HG03354 (cell line): ENCODE results near the gene QRFP.
"Not testable (repeated sequence)": the region's sequence is repeated elsewhere in the genome, so short reads cannot be mapped to it uniquely, and the experiment has no call there.

Source experiments
- ATAC-seq: cut with Tn5 transposase; IDR thresholded peaks from one replicate; pipeline ENCODE4 v1.9.1; 2021; ENCODE audit warnings: mild to moderate bottlenecking; ENCODE audit not compliant: unreplicated experiment, poor library complexity, severe bottlenecking

QRFP gene

DNA sequence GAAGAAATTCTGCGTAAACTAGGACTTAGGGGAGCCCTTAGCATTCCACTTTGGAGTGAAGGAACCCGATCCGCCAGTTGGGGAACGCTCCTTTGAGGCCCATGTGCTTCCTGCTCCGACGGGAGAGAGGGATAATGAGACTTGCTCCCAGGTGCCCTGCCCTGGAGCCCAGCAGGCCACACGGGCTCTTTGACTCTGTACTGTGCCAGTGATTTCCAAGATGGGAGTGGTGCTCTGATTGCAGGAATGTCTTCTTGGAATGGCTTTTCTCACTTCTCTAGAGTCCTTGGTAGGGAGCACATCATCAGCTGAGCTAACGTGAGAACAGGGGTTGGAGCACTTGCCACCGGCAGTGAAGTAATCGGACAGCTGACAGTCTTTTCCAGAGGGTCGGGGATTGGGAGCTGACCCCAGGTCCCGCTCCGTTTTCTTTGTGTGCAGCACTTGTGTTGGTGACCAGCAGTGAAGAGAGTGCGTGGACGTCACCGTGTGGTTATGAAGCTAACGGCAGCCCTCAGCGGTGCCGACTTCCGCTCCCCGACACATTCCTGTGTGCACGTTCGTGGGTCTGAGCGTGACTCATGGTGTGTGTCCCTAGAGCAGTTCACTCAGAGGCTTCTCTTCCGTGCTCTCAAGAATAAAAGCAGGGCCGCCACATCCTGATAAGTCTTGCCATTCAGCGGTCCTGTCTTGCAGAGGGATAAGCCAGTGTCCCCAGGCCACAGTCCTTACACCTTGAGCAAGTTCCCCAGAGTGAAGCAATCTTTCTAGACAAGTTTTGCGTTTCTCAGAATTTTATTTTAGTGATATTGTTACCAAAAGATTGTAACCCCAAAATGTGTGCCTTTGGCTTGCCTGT lies 35.9 kb downstream of the QRFP start:
- ATAC-seq: no peak

DNA sequence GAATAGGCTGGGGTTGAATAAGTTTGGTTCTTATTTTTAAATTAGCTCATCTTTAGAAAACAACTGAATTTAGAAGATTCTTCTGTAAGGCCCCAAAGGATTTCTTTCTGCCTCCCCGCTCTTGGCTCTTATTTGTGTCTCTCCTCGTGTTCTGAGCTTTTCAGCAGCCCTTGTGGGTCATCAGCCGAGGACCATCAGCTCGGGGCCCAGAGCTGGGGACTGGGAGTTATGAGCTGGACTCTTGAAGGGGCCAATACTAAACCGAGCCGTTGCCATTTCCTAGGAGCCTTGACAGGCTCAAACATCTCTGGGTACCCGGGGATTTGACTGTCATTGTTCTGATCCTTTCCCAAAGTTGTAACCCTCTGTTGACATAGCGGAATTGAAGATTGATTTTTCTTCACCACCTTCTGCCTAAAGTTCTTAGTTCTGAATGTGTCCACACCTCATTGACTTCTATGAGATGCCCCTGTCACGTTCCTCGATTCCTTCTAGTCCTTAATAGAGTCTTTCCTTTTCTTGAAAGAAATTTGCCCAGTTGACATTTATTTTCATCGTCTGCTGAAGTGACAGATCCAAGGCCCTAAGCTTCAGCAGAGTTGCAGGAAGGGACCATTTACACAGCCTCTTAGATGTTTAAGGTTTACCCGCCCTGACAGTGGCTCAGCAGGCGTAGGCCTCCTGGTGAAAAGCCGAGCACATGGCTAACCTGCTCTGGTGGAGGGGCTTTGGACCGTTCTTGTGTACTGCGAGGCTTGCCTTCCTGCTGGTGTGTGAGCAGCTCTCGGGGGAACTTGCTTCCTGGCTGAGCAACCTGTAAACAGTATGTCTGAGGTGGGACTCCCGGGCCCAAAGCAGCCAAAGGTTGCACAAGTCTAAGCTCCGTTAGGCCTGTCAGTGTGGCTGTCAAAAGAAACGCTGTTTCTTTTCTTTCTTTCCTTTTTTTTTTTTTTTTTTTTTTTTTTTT lies 37.6 kb downstream of the QRFP start:
- ATAC-seq: no peak

DNA sequence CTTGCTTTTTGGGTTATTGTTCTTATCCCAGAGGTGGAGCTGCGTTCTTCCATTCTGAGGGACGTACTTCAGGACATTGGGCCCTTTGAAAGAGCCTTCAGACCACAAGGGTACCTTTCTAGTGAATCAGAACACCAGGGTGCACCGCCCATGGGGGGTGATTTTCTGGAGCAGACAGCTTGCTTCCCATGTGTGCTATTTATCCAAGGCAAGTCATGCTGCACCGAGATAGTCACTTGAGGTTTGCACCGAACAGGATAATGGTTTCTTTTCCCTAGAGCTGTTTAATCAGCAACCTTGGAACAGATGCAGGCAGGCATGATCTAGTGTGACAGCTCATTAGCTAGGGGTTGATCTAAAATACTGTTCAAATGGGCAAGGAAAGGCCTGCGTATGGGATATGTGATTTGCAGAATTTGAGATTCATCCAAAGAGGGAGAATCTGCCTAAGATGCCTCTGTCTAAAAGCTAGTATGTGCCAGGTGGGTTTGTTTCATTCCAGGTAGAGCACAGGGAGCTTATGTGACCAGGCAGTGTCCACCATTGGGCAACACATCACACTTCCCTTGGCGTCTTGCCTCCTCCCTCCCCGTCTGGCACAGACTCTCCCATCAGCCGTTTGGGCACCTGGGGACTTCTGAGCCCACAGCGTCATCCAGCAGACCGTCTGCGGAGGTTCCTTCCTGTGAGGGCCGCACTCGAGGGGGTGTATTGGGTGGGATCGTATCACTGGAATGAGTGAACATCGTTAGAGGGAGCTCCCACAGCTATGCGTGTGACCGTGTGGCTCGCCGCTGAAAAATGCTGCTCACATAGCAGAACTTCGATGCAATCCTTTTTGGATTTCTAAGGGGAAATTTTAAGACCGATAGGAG lies 38.5 kb downstream of the QRFP start:
- ATAC-seq: no peak

DNA sequence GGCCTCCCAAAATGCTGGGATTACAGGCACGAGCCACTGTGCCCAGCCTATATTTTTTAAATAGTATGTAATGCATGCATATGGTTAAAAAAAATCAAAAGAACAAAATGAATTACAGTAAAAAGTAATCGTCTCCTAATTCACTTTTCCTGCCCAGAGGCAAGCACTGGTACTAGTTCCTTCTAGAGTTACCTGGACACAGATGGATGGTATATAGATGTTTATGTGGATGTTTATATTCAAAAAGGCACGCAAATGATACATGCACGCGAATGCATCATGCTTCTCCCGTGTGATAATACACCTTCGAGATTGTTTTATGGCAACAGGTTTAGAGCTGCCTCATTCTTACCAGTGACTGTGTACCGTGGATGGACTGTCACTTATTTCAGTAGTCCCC lies 40.1 kb downstream of the QRFP start:
- no peak for ATAC-seq

DNA sequence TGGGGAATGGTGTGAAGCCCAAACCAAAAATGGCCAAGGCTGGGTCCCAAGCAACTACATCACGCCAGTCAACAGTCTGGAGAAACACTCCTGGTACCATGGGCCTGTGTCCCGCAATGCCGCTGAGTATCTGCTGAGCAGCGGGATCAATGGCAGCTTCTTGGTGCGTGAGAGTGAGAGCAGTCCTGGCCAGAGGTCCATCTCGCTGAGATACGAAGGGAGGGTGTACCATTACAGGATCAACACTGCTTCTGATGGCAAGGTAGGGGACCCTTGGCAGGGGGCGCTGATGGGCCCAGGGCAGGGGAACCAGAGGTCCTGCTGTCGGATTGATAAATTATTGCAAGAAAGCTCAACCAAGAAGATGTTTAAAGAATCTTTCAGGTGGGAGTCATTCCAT lies 41.8 kb downstream of the QRFP start:
- no peak for ATAC-seq

DNA sequence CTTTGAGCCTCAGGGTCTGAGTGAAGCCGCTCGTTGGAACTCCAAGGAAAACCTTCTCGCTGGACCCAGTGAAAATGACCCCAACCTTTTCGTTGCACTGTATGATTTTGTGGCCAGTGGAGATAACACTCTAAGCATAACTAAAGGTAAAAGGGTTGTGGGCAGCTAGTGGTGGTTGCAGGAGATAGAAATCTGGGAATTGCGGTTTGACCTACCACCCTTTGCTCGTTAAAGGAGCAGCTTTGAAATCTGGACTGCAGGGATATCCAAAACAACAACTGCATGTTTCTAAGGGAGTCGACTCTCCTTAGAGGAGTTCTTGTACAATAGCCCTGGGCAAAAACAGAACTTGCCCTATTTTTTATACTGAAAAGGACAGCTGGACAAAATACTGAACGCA lies 42.5 kb downstream of the QRFP start:
- ATAC-seq: no peak

DNA sequence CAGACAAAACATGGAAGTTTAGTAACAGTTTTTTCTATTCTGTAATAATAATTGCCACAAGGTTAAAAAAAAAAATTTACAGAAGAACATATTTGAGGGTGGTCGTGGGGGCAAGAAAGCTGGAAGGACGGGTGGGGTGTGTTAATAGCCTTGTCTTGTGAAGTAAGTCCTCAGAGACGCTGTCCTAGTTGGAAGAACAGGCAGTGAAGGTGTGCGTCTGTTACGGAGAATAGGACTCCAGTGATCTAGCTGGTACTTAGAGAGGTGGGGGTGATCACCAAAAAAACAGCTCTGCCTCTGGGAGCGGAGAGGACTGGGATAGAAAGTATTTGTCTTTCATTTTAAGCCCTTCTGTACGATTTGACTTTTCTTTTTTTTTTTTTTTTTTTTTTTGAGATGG lies 43.8 kb downstream of the QRFP start:
- no peak for ATAC-seq

DNA sequence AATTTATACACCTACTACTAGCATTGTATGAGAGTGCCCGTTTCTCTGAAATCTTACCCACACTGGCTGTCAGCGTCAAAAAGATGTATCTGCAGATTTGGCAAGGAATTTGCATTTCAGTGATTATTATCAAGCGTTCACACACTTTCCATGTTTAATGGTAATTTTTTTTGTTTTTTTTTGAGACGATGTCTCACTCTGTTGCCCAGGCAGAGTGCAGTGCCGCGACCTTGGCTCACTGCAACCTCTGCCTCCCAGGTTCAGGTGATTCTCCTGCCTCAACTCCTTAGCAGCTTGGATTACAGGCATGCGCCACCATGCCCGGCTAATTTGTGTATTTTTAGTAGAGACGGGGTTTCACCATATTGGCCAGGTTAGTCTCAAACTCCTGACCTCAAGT lies 47.3 kb downstream of the QRFP start:
- no peak for ATAC-seq

DNA sequence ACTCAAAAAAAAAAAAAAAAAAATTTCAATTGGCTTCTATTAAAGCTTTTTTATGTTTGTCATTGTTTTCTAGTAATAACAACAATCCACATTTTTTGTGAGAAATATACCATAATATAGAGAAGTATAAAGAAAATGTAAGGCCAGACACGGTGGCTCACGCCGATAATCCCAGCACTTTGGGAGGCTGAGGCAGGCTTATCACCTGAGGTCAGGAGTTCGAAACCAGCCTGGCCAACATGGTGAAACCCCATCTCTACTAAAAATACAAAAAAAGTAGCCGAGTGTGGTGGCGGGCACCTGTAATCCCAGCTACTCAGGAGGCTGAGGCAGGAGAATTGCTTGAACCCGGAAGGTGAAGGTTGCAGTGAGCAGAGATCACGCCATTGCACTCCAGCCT lies 48.1 kb downstream of the QRFP start:
- not testable (repeated sequence) for ATAC-seq

DNA sequence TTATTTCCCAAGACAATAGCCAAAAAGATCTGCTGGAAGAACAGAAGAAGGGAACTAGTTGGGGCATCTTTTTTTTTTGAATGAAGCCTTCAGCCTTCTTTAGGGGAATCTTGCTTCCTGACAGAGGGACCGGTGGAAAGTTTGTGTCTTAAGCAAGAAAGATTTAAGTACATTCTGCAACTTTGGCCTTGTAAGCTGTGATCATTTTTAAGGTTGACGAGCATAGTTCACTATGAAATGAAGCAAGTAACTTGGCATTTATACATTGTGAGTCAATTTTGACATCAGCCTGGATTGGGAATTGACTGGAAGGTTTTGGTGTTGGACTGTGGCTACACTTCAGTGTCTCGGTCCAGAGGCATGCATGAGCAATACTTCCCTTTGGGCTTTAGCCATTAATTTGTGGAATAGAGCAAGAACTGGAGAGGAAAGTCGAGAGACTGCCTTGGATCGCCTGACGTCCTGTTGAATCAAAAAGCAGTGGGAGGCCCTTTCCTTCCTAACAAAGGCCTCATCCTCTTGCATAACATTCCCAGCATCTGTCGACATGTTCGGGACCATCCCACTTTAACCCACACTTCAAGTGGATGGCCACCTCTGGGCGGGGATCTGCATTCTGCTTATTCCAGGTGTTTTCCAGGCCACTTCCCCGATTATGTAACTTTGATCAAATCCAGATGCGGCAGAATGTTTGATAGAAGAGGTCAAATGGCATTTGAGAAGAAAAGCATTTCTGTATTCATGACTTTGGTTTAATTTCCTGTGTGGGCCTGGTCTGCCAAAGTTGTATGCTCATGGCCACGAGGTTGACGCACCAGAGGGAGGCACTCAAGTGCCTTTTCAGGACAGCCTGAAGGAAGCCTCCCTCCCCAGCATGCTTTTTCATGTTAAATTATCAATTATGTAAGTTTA lies 49.0 kb downstream of the QRFP start:
- no peak for ATAC-seq

DNA sequence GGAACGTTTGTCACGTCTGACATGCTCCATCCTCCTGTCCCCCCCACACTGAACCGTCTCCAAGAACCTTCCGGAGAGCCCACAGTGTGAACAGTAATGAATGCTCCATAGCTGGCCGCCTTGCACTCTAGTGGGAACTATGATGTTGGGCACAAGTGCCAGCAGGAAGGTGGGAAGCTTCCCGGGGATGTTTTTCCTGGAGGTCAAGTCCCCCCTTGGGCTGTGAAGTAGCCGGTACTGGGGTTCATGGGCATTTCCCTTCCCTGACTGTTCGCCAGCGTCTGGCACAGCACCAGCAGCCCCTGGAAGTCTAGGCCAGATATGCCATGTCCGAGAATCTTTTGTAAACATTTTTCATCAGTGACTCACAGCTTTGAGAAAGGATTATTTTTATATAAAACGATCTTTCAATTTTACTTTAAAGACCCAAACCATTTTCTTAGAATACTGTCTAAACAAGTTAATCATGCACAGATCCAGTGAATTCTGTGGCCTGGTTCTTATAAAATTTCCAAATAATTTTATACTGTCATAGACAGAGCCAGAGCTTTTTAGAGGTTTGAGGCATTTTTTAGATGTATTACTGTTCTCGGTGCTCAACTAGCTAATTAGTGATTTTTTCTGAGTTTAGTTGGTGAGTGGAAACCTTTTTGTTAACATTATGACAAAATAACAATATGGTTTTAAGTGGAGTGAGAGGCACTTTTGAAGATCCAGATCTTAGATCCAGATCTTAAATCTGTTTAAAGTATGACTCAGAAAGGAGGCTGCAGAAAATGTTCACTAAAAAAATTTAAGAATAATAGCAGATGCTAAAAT lies 49.9 kb downstream of the QRFP start:
- no peak for ATAC-seq

DNA sequence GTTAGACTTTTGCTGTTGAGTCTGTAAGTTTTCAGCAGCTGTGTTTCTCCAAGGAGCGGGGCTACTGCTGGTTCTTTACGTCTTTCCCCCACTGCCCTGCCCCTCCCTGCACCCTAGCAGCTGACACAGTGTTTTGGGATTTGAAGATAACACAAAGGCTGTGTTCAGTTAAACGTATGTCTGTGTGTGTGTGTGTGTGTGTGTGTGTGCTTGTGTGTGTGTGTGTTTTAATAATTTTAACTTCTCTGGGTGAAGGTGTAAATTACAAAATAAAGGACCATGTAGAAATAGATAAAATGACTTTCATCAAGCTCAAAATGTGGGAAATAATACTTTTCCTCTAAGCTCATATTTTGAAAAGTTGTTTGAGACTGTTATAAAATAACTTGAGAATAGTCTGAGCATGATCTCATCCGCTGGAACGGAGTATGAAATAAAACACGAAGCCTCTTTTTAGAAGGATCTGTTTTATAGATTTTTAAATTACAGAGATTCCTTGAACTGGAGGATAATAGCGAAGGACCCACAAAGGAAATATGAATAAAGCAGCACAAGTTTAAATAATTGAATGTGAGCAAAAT lies 50.6 kb downstream of the QRFP start:
- ATAC-seq: no peak

DNA sequence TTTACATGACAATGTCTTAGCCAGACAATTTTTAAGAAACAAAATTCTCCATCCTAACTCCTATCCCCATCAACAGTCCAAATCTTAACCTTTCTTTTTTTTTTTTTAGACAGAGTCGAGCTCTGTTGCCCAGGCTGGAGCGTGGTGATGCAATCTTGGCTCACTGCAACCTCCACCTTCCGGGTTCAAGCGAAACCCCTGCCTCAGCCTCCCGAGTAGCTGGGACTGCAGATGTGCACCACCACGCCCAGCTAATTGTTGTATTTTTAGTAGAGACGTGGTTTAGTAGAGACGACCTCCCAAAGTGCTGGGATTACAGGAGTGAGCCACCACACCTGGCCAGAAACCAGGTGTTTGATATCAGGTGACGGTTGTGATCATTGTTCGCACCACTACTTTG lies 51.4 kb downstream of the QRFP start:
- no peak for ATAC-seq

DNA sequence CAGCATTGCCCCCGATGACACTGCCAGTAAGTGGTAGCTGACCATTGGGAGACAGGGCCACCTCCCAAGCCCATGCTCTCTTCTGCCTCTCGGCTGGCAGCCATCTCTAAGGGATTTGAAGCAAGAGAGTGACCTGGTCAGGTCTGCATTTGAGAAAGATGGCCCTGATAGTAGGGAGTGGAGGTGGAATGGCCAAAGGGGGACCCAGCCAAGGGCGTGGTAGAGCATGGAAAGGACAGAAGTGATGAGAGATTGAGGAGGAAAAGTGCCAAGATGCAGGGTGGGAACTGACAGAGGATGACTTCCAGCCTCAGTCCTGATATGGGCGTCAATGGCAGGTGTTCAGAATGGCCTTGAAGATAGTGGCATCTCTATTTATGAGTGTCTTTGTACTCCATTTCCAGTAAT lies 52.6 kb downstream of the QRFP start:
- no peak for ATAC-seq

DNA sequence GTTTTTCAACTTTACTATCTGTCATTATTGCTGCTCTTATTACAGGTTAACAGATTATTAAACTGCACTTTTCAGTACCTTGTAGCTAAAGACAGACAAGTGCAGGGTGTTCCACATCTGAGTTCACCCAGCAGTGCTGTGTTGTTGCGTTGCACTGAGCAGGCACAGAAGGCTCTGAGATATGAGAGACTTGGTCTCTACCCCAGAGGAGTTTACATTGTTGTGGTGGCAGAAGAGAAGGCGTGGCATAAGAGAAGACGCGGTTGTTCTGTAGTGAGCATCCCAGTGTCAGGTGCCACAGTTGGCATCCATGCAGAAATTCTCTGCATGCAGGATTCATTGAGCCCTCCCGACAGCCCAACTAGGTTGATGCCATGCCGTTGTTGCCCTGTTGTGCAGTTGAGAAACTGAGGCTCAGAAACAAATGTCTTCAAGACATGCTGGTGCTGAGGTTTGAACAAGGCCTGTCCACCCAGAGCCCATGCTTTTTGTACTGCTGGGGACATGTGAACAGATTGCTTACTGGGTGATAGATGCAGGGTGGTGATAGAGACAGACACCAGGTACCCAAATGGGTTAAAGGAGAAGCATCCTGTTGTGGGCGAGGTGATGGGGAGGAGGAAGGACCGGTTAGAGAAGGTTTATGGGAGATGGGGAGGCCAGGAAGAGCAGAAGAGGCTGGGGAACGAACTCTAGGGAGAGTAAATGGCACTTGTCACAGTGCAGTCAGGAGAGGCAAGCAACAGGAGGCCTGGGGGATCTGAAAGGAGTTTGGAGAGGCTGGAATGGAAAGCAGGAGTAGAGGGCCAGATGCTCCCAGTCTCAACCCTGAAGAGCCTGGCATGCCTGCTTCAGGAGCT lies 53.3 kb downstream of the QRFP start:
- no peak for ATAC-seq
